K562 (cell line): ENCODE data around the gene ALS2CL. TPM values are rescaled to one million over a fixed set of nuclear protein-coding genes. Genes with fewer than 3 reads are reported as not detected.

Experiments
- ATAC-seq: fragments of 200-7000 bp; cut with Tn5 transposase; 3 replicates; pipeline ENCODE4 v1.9.1; 2020; ENCODE audit warnings: moderate library complexity
- BruUV-seq: library from RNA; stranded (reverse); fragments of 400-500 nt; replicated peaks from 2 replicates; lab custom pipeline; 2021; lab: Mats Ljungman, UMichigan
- CTCF ChIA-PET: fragments of 300-600 bp; formaldehyde crosslinking; extraction: SDS; loops from one replicate; lab custom pipeline; 2021; ENCODE audit warnings: low intra/inter-chr PET ratio; lab: Yijun Ruan, JAX
- POLR2A ChIA-PET: fragments of 300-600, 350-650 bp; sonication (Branson Sonifier 250); formaldehyde crosslinking; extraction: SDS; loops from one replicate; lab custom pipeline; 2021; ENCODE audit warnings: antibody characterized with exemption, inconsistent platforms; lab: Yijun Ruan, JAX
- DNase-seq, 4 experiments: peaks; one replicate each; pipeline versions ENCODE4 v3.0.0 to v3.0.0-alpha.2; 2011 to 2018; ENCODE audit warnings: low spot score in 3 of 4, mixed read lengths in 3 of 4; ENCODE audit errors: extremely low read depth in 1 of 4
- FAIRE-seq: peaks from 2 replicates; lab custom pipeline; 2011; peaks lifted over from hg19 to GRCh38; lab: Jason Lieb, UNC
- H2AFZ ChIP-seq: 2 replicates; pipeline ENCODE4 v1.6.0; 2011; ENCODE audit warnings: low read depth, low read length, control low read depth, inconsistent platforms
- H3K27ac ChIP-seq: fragments of 200-600 bp; 3 replicates; pipeline ENCODE4 v1.8.0; 2011; ENCODE audit warnings: low read depth, mild to moderate bottlenecking, control low read depth, inconsistent platforms, low read length, moderate library complexity, mixed read lengths; ENCODE audit errors: extremely low read depth
- H3K27me3 ChIP-seq, 2 experiments: fragments of 300-600 bp in 1 of 2; 2 replicates in 1 of 2; 3 replicates in 1 of 2; pipeline versions ENCODE4 v1.6.0 to v1.8.0; 2011; ENCODE audit warnings: inconsistent platforms in 2 of 2, low read length in 2 of 2, mild to moderate bottlenecking in 1 of 2, mixed read lengths in 1 of 2, moderate library complexity in 1 of 2; ENCODE audit not compliant: control insufficient read depth in 2 of 2, insufficient read depth in 2 of 2
- H3K36me3 ChIP-seq: fragments of 300-600 bp; 3 replicates; pipeline ENCODE4 v1.8.0; 2011; ENCODE audit warnings: mild to moderate bottlenecking, low read length, inconsistent platforms; ENCODE audit not compliant: control insufficient read depth, insufficient read depth
- H3K4me1 ChIP-seq, 2 experiments: fragments of 200-600 bp in 1 of 2; replicated peaks in 1 of 2; 2 replicates in 1 of 2; 3 replicates in 1 of 2; pipeline versions ENCODE4 v1.5.1 to v1.8.0; 2011; ENCODE audit warnings: inconsistent platforms in 2 of 2, low read length in 2 of 2, mild to moderate bottlenecking in 1 of 2, mixed read lengths in 1 of 2, moderate library complexity in 1 of 2; ENCODE audit not compliant: control insufficient read depth in 2 of 2, insufficient read depth in 2 of 2
- H3K4me2 ChIP-seq: 2 replicates; pipeline ENCODE4 v1.6.1; 2011; ENCODE audit warnings: low read length, control low read depth, inconsistent platforms, mixed read lengths; ENCODE audit not compliant: insufficient read depth
- H3K4me3 ChIP-seq: fragments of 200-600 bp; sonication (generic), shearing (Covaris generic); 2 replicates; pipeline ENCODE4 v1.5.1; 2016; ENCODE audit warnings: control low read depth, inconsistent platforms
- H3K79me2 ChIP-seq: fragments of 200-600 bp; 3 replicates; pipeline ENCODE4 v1.8.0; 2011; ENCODE audit warnings: low read length, inconsistent platforms; ENCODE audit not compliant: control insufficient read depth, insufficient read depth
- H3K9ac ChIP-seq, 2 experiments: 2 replicates each; pipeline versions ENCODE4 v1.6.0 to v1.6.1; 2011; ENCODE audit warnings: low read depth in 2 of 2, low read length in 2 of 2, control low read depth in 1 of 2, inconsistent platforms in 1 of 2, mild to moderate bottlenecking in 1 of 2, mixed read lengths in 1 of 2; ENCODE audit not compliant: insufficient read depth in 1 of 2
- H3K9me1 ChIP-seq: one replicate; pipeline ENCODE4 v1.6.0; 2011; ENCODE audit warnings: inconsistent platforms, mild to moderate bottlenecking, low read length, moderate library complexity; ENCODE audit not compliant: control insufficient read depth, insufficient read depth
- H3K9me3 ChIP-seq: replicated peaks from 2 replicates; pipeline ENCODE4 v1.5.1; 2011; ENCODE audit warnings: low read depth, low read length, inconsistent platforms; ENCODE audit not compliant: control insufficient read depth, insufficient read depth
- H4K20me1 ChIP-seq: replicated peaks from 2 replicates; pipeline ENCODE4 v1.6.1; 2011; ENCODE audit warnings: low read length, inconsistent platforms, mixed read lengths; ENCODE audit not compliant: control insufficient read depth, insufficient read depth
- GATA2 ChIP-seq: sonication (generic); formaldehyde crosslinking; IDR thresholded peaks from 2 replicates; pipeline ENCODE4 v1.4.0; 2020; ENCODE audit warnings: mild to moderate bottlenecking, missing genetic modification reagents
- MXD1 ChIP-seq: fragments of 250-450 bp; sonication (Bioruptor Pico); IDR thresholded peaks from 2 replicates; pipeline ENCODE4 v1.8.0; 2021; ENCODE audit warnings: borderline replicate concordance, mild to moderate bottlenecking, moderate library complexity; ENCODE audit not compliant: poor library complexity, severe bottlenecking
- NONO ChIP-seq, 2 experiments: fragments of 200-400 bp in 1 of 2; fragments of 450-650 bp in 1 of 2; formaldehyde crosslinking in 1 of 2; IDR thresholded peaks; 2 replicates each; pipeline ENCODE4 v1.6.1; 2017; ENCODE audit warnings: low read depth in 2 of 2, mild to moderate bottlenecking in 2 of 2, moderate library complexity in 2 of 2, low read length in 1 of 2
- POLR3A ChIP-seq: IDR thresholded peaks from 2 replicates; pipeline ENCODE4 v1.6.1; 2011; ENCODE audit warnings: borderline replicate concordance, mild to moderate bottlenecking, moderate library complexity; ENCODE audit not compliant: insufficient read length, insufficient read depth; ENCODE audit errors: extremely low read depth
- SRSF1 ChIP-seq: fragments of 200-400 bp; formaldehyde crosslinking; IDR thresholded peaks from 2 replicates; pipeline ENCODE4 v1.6.1; 2017; ENCODE audit warnings: mild to moderate bottlenecking, low read depth, low read length, moderate library complexity
- TSC22D4 ChIP-seq: fragments of 450-650 bp; IDR thresholded peaks from 2 replicates; pipeline ENCODE4 v1.6.1; 2016; ENCODE audit warnings: missing genetic modification characterization, missing biosample characterization, control low read depth
- WGBS: fragments of 100-300 bp; shearing (Covaris generic); methylation state at CpG from one replicate; pipeline ENCODE4 v1.1.6; 2016; ENCODE audit warnings: low coverage, mixed read lengths; ENCODE audit not compliant: insufficient coverage; ENCODE audit errors: missing lambda C conversion rate; 5-methylcytosine and 5-hydroxymethylcytosine counted together
- in situ Hi-C: fragments of 300-500 bp; cut with MboI; formaldehyde crosslinking; loops from 4 replicates; pipeline ENCODE4 v1.15.0; 2018; ENCODE audit warnings: inconsistent platforms, mixed read lengths
- intact Hi-C: fragments of 100-400 bp; cut with micrococcal nuclease; formaldehyde crosslinking; loops from 2 replicates; pipeline ENCODE4 v1.14.2; 2022
- polyA plus RNA-seq, 8 experiments: library from polyadenylated mRNA; depleted of rRNA in 4 of 8; stranded (reverse) in 5 of 8; unstranded in 3 of 8; fragments of >200 nt; fragmentation: Nextera tagmentation in 2 of 8; fragmentation: Illumina TruSeq in 1 of 8; extraction: Ambion mirVana in 2 of 8; extraction: Trizol in 1 of 8; gene quantifications; 2 replicates each; pipeline versions ENCODE4 v1.2.1 to v1.2.3, GENCODE V29; 2011 to 2014; ENCODE audit warnings: inconsistent platforms in 1 of 8, missing spikeins in 1 of 8
- total RNA-seq, 7 experiments: library from RNA; depleted of rRNA in 6 of 7; stranded (reverse); fragments of >200 nt in 6 of 7; fragmentation: Illumina TruSeq in 2 of 7; extraction: Trizol in 2 of 7; gene quantifications; 2 replicates each; pipeline versions ENCODE4 v1.2.1 to v1.2.3, GENCODE V29; 2011 to 2021; ENCODE audit warnings: low replicate concordance in 1 of 7
- TF ChIP-seq, protein P1 (sequence below): fragments of 450-650 bp; IDR thresholded peaks from 2 replicates; pipeline ENCODE4 v1.7.0; 2016; ENCODE audit warnings: borderline replicate concordance
- TF ChIP-seq, protein P2 (sequence below): fragments of 450-650 bp; formaldehyde crosslinking; IDR thresholded peaks from 2 replicates; pipeline ENCODE4 v1.4.0; 2022; ENCODE audit warnings: missing genetic modification characterization

The ALS2CL gene
- total and polyA plus RNA-seq, 9 of the 15 experiments (the other 6 are each of a cell fraction or from before 2014, with no cell fraction given): 0.03 to 0.13 (median 0.05) TPM; not detected in 3

GRCh38 chr3:46667657-46668056 lies 25.8 kb downstream of the ALS2CL start:
- Histone ChIP-seq H3K9ac (no peak overlapping the region), H3K9me3 (no peaks in the 10 kb centered on the region), H3K4me1 (no peaks in the 10 kb centered on the region), H3K4me3 (no peak overlapping the region), H2AFZ (no peak overlapping the region), H3K27ac (no peak overlapping the region), H3K27me3 (peaks cover 20 to 94% of the 10 kb centered on the region in 2 experiments), H3K9me1 (no peaks in the 10 kb centered on the region), H3K79me2 (no peaks in the 10 kb centered on the region), H3K4me2 (no peak overlapping the region), H3K36me3 (no peaks in the 10 kb centered on the region)
- POLR2A ChIA-PET: no interaction called here
- BruUV-seq: no TSS peak
- no peak for ATAC-seq
- intact Hi-C loops: no loop called here
- TF ChIP-seq SRSF1 (no peak), NONO (IDR thresholded peaks at IDR 0.05; ENCODE audit: low read depth in 2 of 2, low read length in 1 of 2) (no peak), MXD1 (CRISPR knock-in tag) (no peak)
- TF ChIP-seq, all 486 proteins: peak for 0
- CTCF ChIA-PET: no interaction called here
- DNase-seq: no peak
- no peak for FAIRE-seq
- H4K20me1 ChIP-seq: peaks cover 26% of the 10 kb centered on the region
- 3% methylated on average over 9 of the region's 9 CpGs for WGBS
- in situ Hi-C loops: no loop called here

- ATAC-seq (no peak), FAIRE-seq (no peak), DNase-seq (no peak)
- H3K36me3 ChIP-seq: no peaks in the 10 kb centered on the region
- H3K9ac ChIP-seq: no peak overlapping the region
- intact Hi-C loops (no loop called here), in situ Hi-C loops (no loop called here)
- peaks cover 28% of the 10 kb centered on the region for H4K20me1 ChIP-seq
- no peaks in the 10 kb centered on the region for H3K4me1 ChIP-seq
- H3K79me2 ChIP-seq: no peaks in the 10 kb centered on the region
- no peak overlapping the region for H3K4me2 ChIP-seq
- no peak overlapping the region for H2AFZ ChIP-seq
- BruUV-seq: no TSS peak
- no peak overlapping the region for H3K4me3 ChIP-seq
- peaks cover 20 to 94% of the 10 kb centered on the region in 2 experiments for H3K27me3 ChIP-seq
- WGBS: 0% methylated on average over 8 of the region's 8 CpGs
- ChIA-PET POLR2A (interaction anchor here (0.7 kb wide), 1 partner anchor 17 kb away, joined by 4 read pairs; no protein-coding TSS in a partner anchor), CTCF (no interaction called here)
- no peak overlapping the region for H3K27ac ChIP-seq
- H3K9me3 ChIP-seq: no peaks in the 10 kb centered on the region
- no peaks in the 10 kb centered on the region for H3K9me1 ChIP-seq
- TF ChIP-seq, protein P1, sequence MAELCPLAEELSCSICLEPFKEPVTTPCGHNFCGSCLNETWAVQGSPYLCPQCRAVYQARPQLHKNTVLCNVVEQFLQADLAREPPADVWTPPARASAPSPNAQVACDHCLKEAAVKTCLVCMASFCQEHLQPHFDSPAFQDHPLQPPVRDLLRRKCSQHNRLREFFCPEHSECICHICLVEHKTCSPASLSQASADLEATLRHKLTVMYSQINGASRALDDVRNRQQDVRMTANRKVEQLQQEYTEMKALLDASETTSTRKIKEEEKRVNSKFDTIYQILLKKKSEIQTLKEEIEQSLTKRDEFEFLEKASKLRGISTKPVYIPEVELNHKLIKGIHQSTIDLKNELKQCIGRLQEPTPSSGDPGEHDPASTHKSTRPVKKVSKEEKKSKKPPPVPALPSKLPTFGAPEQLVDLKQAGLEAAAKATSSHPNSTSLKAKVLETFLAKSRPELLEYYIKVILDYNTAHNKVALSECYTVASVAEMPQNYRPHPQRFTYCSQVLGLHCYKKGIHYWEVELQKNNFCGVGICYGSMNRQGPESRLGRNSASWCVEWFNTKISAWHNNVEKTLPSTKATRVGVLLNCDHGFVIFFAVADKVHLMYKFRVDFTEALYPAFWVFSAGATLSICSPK: no peak
- TF ChIP-seq TSC22D4 (tag) (no peak), GATA2 (CRISPR knock-in tag) (no peak), POLR3A (no peak)
- TF ChIP-seq, protein P2, sequence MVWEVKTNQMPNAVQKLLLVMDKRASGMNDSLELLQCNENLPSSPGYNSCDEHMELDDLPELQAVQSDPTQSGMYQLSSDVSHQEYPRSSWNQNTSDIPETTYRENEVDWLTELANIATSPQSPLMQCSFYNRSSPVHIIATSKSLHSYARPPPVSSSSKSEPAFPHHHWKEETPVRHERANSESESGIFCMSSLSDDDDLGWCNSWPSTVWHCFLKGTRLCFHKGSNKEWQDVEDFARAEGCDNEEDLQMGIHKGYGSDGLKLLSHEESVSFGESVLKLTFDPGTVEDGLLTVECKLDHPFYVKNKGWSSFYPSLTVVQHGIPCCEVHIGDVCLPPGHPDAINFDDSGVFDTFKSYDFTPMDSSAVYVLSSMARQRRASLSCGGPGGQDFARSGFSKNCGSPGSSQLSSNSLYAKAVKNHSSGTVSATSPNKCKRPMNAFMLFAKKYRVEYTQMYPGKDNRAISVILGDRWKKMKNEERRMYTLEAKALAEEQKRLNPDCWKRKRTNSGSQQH (CRISPR knock-in tag): no peak
Measured at GRCh38 chr3:46667061-46667621, 26.3 kb downstream of the ALS2CL start.
